Epithelial cell of esophagus (primary cell): Measurements from ENCODE around the gene ANO3.

Experiments
- DNase-seq: peaks from one replicate; pipeline ENCODE4 v3.0.0; 2010; ENCODE audit warnings: low read depth
- H3K4me3 ChIP-seq: 2 replicates; pipeline ENCODE4 v1.5.1; 2011; ENCODE audit warnings: mild to moderate bottlenecking, low read length, control low read depth
- TF ChIP-seq, protein P1 (sequence below): IDR thresholded peaks from 2 replicates; pipeline ENCODE4 v1.5.1; 2011; ENCODE audit warnings: low read depth, mild to moderate bottlenecking, low read length, control low read depth, inconsistent platforms; ENCODE audit not compliant: insufficient read depth; ENCODE audit errors: missing control alignments

The ANO3 gene

DNA sequence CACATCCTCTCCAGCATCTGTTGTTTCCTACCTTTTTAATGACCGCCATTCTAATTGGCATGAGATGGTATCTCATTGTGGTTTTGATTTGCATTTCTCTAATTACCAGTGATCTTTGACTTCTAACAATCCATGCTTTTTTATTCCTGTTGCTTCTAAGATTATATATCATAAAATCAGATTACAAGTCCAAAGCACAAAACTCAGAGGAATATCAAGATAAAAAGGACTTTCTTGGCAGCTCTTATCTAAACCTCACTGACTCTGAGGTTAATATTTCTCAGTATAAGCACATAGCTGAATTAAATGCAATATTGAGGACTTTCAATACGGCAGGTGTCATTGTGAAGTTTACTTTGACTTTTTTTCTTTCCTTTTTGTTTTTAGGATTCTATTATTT, 378.6 kb downstream of the ANO3 start:
- TF ChIP-seq, protein P1, sequence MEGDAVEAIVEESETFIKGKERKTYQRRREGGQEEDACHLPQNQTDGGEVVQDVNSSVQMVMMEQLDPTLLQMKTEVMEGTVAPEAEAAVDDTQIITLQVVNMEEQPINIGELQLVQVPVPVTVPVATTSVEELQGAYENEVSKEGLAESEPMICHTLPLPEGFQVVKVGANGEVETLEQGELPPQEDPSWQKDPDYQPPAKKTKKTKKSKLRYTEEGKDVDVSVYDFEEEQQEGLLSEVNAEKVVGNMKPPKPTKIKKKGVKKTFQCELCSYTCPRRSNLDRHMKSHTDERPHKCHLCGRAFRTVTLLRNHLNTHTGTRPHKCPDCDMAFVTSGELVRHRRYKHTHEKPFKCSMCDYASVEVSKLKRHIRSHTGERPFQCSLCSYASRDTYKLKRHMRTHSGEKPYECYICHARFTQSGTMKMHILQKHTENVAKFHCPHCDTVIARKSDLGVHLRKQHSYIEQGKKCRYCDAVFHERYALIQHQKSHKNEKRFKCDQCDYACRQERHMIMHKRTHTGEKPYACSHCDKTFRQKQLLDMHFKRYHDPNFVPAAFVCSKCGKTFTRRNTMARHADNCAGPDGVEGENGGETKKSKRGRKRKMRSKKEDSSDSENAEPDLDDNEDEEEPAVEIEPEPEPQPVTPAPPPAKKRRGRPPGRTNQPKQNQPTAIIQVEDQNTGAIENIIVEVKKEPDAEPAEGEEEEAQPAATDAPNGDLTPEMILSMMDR, result no peak
- no peak overlapping the region for H3K4me3 ChIP-seq
- DNase-seq, result no peak

DNA sequence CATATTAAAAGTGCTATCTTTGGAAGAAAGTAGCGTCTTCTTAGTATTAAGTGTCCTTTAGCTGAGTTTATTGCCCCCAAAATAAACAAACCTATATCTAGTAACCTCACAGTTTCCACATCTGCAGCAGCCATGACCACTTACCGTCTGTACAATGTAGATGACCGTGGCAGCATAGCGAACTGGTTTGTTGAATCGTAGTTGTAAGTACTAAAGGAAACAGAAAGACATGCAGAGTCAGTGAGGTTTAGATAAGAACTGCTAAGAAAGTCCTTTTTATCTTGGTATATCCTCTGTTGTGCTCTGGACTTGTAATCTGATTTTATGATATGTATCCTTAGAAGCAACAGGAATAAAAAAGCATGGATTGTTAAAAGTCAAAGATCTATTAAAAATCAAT, 380.6 kb downstream of the ANO3 start:
- H3K4me3 ChIP-seq, result no peak overlapping the region
- TF ChIP-seq, protein P1, result no peak
- DNase-seq, result no peak
